Right atrium auricular region (tissue), 2 donors: Measurements from ENCODE around the gene TMCO4. TPM values are rescaled to one million over a fixed set of nuclear protein-coding genes. Genes with fewer than 3 reads are reported as not detected.
"Not testable (repeated sequence)": the region's sequence is repeated elsewhere in the genome, so short reads cannot be mapped to it uniquely, and the experiment has no call there.

Experiments used
- DNase-seq: peaks from one replicate; pipeline ENCODE4 v3.0.0-alpha.2; 2019; ENCODE audit warnings: low spot score
- H3K27ac ChIP-seq, 2 donors: fragments of 200-600 bp; sonication (generic); 1 replicate in 1 of 2; 2 replicates in 1 of 2; pipeline ENCODE4 v1.5.1; 2016 to 2019
- H3K27me3 ChIP-seq, 2 donors: fragments of 200-600 bp; sonication (generic); one replicate each; pipeline versions ENCODE4 v1.5.1 to v1.6.0; 2017 to 2019
- H3K36me3 ChIP-seq: fragments of 200-600 bp; sonication (generic); one replicate; pipeline ENCODE4 v1.5.1; 2016
- H3K4me1 ChIP-seq, 2 donors: fragments of 200-600 bp; sonication (generic); one replicate each; pipeline versions ENCODE4 v1.5.1 to v1.6.0; 2017 to 2019
- H3K4me3 ChIP-seq, 2 donors: fragments of 200-600 bp; sonication (generic); 1 replicate in 1 of 2; 2 replicates in 1 of 2; pipeline ENCODE4 v1.5.1; 2017 to 2019; ENCODE audit warnings: mild to moderate bottlenecking in 1 of 2, moderate library complexity in 1 of 2
- H3K9me3 ChIP-seq, 2 donors: fragments of 200-600 bp; sonication (generic); one replicate each; pipeline ENCODE4 v1.5.1; 2019
- CTCF ChIP-seq, 2 donors: fragments of 200-600 bp; sonication (generic); IDR thresholded peaks; one replicate each; pipeline ENCODE4 v1.5.1; 2019; ENCODE audit warnings: antibody characterized with exemption in 2 of 2
- total RNA-seq, 2 donors: library from RNA; depleted of rRNA; stranded (reverse); fragments of >200 nt; gene quantifications; one replicate each; pipeline ENCODE4 v1.1.0, GENCODE V29; 2016

TMCO4 gene
- 10 to 100 TPM in 1 of 2 donors, 1 to 10 TPM in 1; 5.7 to 10.7 TPM for total RNA-seq

- H3K9me3 ChIP-seq, result no peaks in the 10 kb centered on the region
- no peaks in the 10 kb centered on the region for H3K27me3 ChIP-seq
- H3K4me3 ChIP-seq, result peak within 1 kb of the TSS; percentile 62 to 74
- peak in 1 of 2 donors; percentile 42 for TF ChIP-seq CTCF (IDR thresholded peaks at IDR 0.05)
- H3K4me1 ChIP-seq, result peaks cover 0 to 12% of the 10 kb centered on the region in 2 donors
- H3K27ac ChIP-seq, result peak within 1 kb of the TSS; percentile 65 to 68
- no peaks in the 10 kb centered on the region for H3K36me3 ChIP-seq
- DNase-seq, result no peak
These were observed at the start of gene TMCO4 for GRCh38 chr1:19799230-19800075. TSS of gene TMCO4 (minus strand) at chr1:19799916. CDS start at chr1:19780758, 19,158 bp downstream.

DNA sequence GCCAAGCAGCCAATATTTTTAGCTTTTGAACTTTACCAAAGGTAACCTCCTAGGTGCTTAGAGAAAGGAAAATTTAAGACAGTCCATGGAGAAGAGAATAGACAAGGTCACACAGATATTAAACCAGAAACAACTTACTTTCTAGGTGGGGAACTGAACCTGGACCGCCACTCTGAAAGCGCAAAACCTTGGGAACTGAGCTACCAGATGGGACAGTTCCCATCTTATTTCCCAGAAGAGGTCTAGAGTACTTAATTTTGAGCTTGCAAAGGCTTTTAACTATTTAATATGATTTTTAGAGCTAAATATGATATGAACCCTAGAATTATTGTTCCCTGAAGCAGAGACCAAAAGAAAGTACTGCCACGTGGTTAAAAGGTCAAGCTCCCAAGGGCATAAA, 49.6 kb upstream of the TMCO4 start:
- not testable (repeated sequence) for H3K27ac ChIP-seq, H3K4me3 ChIP-seq, H3K4me1 ChIP-seq, H3K36me3 ChIP-seq, H3K27me3 ChIP-seq, H3K9me3 ChIP-seq, DNase-seq

DNA sequence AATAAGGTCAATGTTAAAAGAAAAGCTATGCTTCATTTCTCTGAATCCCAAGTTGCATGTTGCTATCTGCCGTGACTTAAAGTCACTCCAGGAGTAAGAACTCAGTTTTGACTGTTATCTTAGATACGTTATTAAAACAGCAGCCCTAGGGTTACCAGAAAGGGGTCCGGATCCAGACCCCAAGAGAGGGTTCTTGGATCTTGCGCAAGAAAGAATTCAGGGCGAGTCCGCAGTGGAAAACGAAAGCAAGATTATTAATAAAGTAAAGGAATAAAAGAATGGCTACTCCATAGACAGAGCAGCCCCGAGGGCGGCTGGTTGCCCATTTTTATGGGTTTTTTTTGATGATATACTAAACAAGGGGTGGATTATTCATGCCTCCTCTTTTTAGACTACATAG, 47.6 kb upstream of the TMCO4 start:
- not testable (repeated sequence) for H3K4me3 ChIP-seq, DNase-seq, H3K27me3 ChIP-seq, H3K27ac ChIP-seq, H3K36me3 ChIP-seq, H3K4me1 ChIP-seq, H3K9me3 ChIP-seq

DNA sequence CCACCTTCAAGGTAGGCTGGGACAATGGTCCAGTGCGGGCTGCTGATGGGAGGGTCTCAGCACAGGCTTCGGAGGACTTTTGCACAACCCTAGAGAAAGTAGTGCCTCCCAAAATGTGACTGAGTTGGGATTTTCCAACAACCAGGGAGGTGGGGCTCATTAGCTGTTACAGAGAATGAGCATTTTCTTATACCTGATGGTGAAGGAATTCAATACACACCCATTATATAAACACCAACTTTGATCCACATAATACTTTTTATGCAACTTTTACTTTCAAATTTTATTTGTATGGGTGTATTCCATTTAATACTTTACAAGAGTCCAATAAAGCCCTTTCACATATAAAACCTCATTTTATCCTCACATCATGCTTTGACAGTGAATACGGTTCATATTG, 46.6 kb upstream of the TMCO4 start:
- no peaks in the 10 kb centered on the region for H3K4me1 ChIP-seq
- DNase-seq, result no peak
- H3K9me3 ChIP-seq, result no peaks in the 10 kb centered on the region
- no peak for TF ChIP-seq CTCF (IDR thresholded peaks at IDR 0.05)
- no peaks in the 10 kb centered on the region for H3K36me3 ChIP-seq
- no peak overlapping the region for H3K4me3 ChIP-seq
- no peaks in the 10 kb centered on the region for H3K27me3 ChIP-seq
- H3K27ac ChIP-seq, result no peak overlapping the region

- Histone ChIP-seq H3K9me3 (no peaks in the 10 kb centered on the region), H3K36me3 (no peaks in the 10 kb centered on the region), H3K4me1 (no peaks in the 10 kb centered on the region), H3K27ac (no peak overlapping the region), H3K27me3 (no peaks in the 10 kb centered on the region), H3K4me3 (no peak overlapping the region)
- TF ChIP-seq CTCF (IDR thresholded peaks at IDR 0.05), result no peak
- DNase-seq, result no peak
These were observed 45.8 kb upstream of the TMCO4 start for GRCh38 chr1:19845555-19845954.

GRCh38 chr1:19844731-19845495, 45.2 kb upstream of the TMCO4 start:
- DNase-seq, result no peak
- no peak for TF ChIP-seq CTCF (IDR thresholded peaks at IDR 0.05)
- no peak overlapping the region for H3K27ac ChIP-seq

More at GRCh38 chr1:19844731-19845495, 45.2 kb upstream of the TMCO4 start:
- no peaks in the 10 kb centered on the region for H3K27me3 ChIP-seq
- H3K4me3 ChIP-seq, result no peak overlapping the region
- no peaks in the 10 kb centered on the region for H3K9me3 ChIP-seq
- H3K36me3 ChIP-seq, result no peaks in the 10 kb centered on the region
- no peaks in the 10 kb centered on the region for H3K4me1 ChIP-seq
